Eye (tissue), 1 donor: ENCODE measurements around the gene BICD1.

ENCODE experiments used
- DNase-seq: peaks from one replicate; pipeline ENCODE4 v3.0.0-alpha.2; 2015

BICD1 gene

GRCh38 chr12:32360956-32361355, 254.3 kb downstream of the BICD1 start:
- DNase-seq = no peak

GRCh38 chr12:32362892-32363291, 256.2 kb downstream of the BICD1 start:
- DNase-seq = no peak

GRCh38 chr12:32365473-32366064, 258.9 kb downstream of the BICD1 start:
- peak; percentile 88 for DNase-seq

- DNase-seq = no peak
Measured at GRCh38 chr12:32366714-32367113, 260.1 kb downstream of the BICD1 start.

- peak; percentile 41 for DNase-seq
Measured at GRCh38 chr12:32367381-32367780, 260.7 kb downstream of the BICD1 start.

GRCh38 chr12:32369202-32369601, 262.6 kb downstream of the BICD1 start:
- DNase-seq = no peak

- DNase-seq = no peak
Measured at GRCh38 chr12:32377344-32378055, 270.9 kb downstream of the BICD1 start.

- no peak for DNase-seq
Measured at GRCh38 chr12:32379213-32379612, 272.6 kb downstream of the BICD1 start.

- no peak for DNase-seq
Measured at GRCh38 chr12:32379667-32380066, 273.0 kb downstream of the BICD1 start.

GRCh38 chr12:32382226-32382625, 275.6 kb downstream of the BICD1 start:
- no peak for DNase-seq

GRCh38 chr12:32390572-32391219, 284.0 kb downstream of the BICD1 start:
- peak; percentile 44 for DNase-seq

- DNase-seq = no peak
Measured at GRCh38 chr12:32395026-32395425, 288.4 kb downstream of the BICD1 start.

GRCh38 chr12:32397696-32398095, 291.0 kb downstream of the BICD1 start:
- DNase-seq = no peak

GRCh38 chr12:32398181-32398580, 291.5 kb downstream of the BICD1 start:
- no peak for DNase-seq

GRCh38 chr12:32398816-32399369, 292.2 kb downstream of the BICD1 start:
- DNase-seq = peak; percentile 61

GRCh38 chr12:32399370-32400113, 292.9 kb downstream of the BICD1 start, which contains the start of gene FGD4:
FGD4 (plus strand) TSS chr12:32399558.
- peak; percentile 95 for DNase-seq

GRCh38 chr12:32400114-32400672, 293.5 kb downstream of the BICD1 start:
- DNase-seq = peak; percentile 62

- DNase-seq = no peak
Measured at GRCh38 chr12:32400866-32401265, 294.2 kb downstream of the BICD1 start.

GRCh38 chr12:32402170-32402569, 295.5 kb downstream of the BICD1 start:
- no peak for DNase-seq

- no peak for DNase-seq
Measured at GRCh38 chr12:32402946-32403345, 296.3 kb downstream of the BICD1 start.

GRCh38 chr12:32407795-32408194, 301.1 kb downstream of the BICD1 start:
- DNase-seq = no peak

- no peak for DNase-seq
Measured at GRCh38 chr12:32413412-32413811, 306.8 kb downstream of the BICD1 start.

- no peak for DNase-seq
Measured at GRCh38 chr12:32418221-32418620, 311.6 kb downstream of the BICD1 start.
